NCI-H345 treated with DMSO at 0.1 percent for 48 hours (cell line): ENCODE data around the gene ERO1B.
A peak's percentile ranks its signal among the peaks of the same experiment; 100 is the strongest.

Experiments
- DNase-seq: peaks from one replicate; lab custom pipeline; 2025; ENCODE audit not compliant: unreplicated experiment; lab: John Stamatoyannopoulos, UW

Gene ERO1B

DNA sequence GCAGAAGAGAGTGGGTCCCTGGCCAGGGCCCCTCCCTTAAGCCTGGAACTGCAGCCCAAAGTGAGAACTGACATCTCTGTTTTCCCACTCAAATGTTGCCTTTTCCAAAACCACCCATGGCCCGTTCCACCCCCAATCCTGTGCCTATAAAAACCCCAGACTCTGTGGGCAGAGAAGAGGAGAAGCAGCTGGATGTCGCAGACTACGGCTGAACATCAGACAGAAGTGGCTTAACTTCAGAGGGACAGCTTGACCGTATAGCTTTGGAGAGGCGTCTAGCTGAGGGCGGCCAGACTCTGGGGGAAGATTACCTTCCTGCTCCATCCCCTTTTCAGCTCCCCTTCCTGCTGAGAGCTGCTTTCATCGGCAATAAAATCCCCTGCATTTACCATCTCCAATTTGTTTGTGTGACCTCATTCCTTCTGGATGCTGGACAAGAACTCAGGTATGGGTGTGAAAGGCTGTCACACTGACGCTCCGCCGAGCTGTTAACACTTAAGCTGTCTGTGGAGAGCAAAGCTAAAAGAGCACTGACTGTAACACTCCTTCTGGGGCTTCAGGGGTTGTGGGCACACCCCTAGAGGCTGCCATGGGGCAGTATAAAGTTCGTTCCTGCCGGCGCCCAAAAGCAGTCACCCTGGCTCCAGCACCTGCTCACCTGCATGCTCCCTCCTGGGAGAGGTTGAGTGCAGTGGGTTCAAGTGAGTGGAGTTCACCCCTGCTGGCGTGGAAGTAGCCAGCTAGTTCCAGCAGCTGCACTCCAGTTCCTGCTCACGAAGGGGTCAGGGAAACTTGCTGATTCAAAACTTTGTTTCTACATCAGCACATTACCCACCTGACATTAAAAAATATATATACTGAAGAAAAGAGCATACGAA, 19.6 kb upstream of the ERO1B start:
- no peak for DNase-seq

DNA sequence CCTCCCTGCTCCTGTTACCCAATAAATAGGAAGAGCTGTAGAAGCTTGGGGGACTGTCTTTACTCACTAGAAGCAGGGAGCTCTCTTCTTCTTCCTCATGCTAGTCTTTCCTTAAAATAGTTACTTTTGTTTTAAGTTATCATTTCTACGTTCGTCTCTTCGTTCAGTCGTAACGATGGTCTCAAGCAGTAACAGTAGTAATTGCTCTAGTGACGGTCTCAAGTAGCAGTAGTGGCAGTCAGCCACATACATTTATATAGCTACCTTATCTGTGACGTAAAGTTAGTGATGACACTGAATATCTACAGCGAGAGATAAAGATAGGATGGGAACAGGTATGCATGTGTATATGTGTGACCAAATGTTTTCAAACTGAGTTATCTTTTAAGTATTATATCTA, 15.4 kb upstream of the ERO1B start:
- no peak for DNase-seq

DNA sequence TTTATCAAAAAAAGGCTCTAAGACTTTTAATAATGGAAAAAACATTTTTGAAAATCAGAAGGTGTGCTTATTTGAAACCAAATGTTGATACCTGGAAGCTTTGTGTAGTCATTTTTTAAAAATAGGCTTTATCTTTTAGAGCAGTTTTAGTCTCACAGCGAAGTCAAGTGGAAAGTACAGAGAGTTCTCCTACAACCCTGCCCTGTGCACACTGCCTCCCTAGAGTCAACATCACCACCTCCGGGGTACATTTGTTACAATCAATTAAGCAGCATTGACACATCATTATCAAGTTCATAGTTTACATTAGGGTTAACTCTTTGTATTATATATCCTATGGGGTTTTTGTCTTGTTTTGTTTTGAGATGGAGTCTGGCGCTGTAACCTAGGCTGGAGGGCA, 10.7 kb upstream of the ERO1B start:
- DNase-seq = no peak

DNA sequence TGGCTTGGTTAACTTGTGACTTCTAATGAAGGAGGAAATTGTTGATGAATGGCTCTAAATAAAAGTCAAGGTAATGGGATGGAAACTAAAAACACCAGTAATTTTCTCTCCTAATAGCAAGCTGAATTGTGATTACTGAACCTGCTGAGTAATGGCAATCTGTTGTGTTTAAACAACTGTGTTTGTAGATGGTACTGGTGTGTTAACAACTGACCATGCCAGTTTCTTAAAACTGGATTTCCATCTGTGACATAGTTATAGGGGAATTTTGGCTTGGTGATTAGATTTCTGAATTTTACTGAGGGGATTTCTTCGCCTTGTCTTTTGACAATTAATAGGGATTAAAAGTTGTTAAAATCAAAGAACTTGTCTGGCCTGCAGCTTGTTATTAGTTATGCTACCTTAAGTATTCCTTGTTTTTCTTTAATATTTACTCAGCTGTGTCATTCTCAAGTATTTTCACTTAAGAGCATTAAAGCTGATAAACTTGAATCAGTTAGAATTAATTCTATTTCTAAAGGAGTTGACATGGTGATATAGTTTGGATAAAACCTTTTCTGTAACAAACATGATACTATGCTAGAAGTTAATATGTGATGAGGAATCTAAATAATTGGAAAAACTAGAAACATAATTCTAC, 7.9 kb upstream of the ERO1B start:
- DNase-seq = no peak

DNA sequence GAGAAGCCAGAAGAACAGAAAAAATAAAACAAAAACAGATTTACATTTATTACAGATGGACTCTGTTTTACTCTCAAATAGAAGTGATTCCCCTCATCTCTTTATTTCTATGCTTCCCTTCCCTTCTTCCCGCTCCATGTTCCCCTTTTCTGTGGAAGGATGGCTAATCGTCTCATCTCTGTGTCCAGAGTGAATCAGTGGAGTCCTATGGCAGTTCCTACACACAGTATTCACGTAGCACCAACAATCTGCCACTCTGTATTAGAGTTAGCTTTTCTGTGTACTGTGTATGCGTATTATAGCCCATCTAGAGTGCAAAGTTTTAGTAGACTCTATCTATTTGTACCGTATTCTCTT, 6.8 kb upstream of the ERO1B start:
- DNase-seq = no peak

DNA sequence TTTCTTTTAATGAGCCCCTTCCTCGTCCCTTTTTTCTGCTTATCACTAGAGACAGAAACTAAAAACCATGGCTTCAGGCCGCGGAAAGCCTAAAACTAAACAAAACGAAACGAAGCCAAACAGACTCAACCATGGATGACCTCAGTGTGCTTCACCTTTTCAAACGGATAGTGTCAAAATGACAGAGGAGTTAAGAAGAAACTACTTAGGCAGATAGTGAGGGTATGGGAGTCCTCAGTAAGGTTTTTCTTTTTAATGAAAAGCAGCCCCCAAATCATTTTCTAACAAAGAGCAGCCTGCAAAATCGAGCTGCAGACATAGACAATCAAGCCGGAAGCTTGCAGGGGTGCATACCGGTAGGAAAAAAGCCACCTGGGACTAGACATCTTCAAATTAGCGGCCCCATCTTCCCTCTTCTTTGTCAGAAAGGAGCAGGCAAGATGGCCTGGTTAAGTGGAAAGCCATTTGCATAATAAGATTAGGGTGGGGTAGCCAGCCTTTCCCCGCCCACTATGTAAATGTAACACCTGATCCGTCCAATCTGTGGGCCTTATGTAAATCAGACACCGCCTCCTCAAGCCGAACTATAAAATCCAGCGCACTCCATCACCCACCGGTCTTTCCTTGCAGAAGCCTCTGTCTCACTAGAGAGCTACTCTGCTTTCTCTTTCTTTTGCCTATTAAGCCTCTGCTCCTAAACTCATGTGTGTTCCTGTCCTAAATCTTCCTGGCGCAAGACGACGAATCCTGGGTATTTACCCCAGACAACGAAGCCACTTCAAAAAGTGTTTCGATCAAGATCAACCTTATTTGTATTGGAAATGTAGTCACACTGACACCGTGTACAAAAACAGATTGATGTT, 6.2 kb upstream of the ERO1B start:
- DNase-seq = no peak

DNA sequence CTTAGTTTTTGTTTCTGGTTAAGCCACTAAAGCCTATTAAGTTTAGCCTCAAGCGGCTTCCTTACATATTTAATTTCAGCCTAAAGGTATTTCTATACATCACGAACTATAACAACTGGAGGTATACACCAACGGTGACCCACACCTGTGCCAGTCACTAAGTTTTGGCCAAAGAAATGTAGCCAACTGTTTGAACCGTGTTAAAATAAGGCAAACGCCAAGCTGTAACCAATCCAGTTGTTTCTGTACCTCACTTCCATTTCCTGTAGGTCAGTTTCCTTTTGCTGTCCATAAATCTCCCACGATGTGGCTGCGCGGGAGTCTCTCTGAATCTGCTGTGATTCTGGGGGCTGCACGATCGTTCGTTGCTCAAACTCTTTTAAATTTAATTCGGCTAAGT, 5.6 kb upstream of the ERO1B start:
- no peak for DNase-seq

DNA sequence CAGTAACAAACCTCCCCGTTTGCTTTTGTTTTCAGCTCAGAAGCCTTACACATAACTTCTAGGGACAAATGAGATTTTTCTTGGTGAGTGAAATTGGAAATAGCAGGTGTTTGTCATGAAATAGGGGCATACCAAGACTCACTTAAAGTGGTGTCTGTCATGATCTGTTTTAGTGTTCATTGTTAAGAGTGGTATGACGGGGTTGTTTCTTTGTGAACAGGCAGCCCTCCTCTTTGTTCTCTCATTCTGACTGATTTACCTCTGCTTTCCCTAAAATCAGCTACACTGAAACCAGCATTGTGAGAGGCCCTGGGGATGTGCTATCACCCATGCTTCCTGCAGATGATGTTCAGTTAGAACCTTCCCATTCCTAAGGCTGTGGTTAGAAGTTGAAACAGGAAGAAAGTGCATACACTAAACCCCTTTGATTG, 2.5 kb upstream of the ERO1B start:
- DNase-seq = no peak

DNA sequence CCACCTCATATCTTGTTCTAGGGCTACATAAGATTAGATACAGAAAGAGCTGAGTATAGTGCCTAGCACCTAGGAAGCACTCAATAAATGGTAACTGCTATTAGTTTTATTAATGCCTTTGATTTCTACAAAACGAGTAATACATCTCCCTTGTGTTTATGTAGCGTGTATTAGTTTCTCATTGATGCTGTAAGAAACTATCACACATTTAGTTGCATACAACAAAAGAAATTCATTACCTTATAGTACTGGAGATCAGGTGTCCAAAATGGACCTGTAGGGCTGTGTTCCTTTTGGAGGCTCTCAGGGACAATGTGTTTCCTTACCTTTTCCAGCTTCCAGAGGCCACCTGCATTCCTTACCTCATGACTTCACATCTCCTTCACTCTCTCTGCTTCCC, 961 bp upstream of the ERO1B start:
- no peak for DNase-seq

DNA sequence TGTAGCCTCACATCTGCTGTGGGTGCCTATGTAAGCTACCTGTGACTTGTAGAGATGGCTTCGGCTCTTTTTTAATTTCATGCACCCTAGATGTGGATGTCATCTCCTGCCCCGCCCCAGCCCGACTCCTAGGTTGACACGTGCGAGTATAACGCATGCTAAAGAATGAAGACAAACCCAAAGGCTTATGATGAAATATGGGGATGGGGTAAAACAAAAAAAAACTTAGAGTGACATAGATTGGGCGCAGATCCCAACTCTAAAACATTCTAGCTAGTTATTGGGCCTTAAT, 613 bp upstream of the ERO1B start:
- DNase-seq = peak; percentile 71

DNA sequence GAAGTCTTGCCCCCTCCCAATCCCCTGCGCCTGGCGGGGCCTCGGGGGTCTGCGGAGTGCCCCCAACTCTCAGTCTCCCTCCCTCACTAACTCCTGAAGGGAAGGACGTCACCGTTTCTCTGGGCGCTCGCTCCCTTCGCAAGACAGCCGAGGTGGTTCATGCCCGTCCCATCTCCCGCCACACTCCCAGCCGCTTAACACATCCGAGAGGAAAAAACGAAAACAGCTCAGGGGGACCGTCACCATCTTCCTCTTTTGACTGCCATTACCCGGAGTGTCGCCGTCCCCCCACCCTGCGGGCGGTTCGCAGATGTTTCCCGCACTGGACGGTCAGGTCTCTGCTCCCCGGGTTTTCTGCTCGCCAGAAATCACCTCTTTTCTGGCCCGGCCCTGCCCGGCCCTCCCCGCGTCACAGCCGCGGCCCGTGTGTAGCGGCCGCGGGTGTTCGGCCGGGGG, 532 bp downstream of the ERO1B start:
- no peak for DNase-seq

DNA sequence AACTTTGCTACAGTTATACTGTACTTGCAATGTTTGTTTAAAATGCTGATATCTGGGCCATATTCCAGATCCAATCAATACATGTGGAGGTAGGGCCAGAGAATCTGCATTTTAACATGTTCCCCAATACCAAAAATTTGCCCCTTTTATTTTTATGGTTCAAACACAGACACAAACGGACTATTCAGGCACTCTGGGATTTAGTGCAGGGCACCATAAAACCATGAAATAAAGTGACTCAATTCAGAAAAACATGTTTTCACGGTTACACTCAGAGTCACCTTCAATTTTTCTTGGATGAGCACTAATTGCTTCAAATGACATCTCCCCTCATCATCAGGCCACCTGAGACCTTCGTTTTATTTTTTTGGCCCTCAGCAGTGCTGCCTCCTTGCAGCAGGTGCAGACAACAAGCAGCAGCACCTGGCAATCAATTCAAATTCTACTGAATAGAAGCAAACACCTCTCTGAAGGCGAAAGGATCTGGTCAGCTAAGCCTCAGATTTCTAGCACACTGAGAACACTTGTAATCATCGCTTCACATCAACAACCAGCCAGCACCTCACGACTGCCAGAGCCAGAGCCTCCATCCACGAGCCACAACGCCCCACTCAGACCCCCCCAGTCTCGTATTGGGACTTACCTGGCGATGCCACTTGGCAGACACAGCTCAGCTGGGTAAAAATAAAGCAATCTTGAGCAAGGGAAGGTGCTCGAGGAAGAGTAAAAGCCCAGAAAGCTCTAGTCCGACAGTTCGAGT, 1.1 kb downstream of the ERO1B start:
- peak; percentile 71 for DNase-seq

DNA sequence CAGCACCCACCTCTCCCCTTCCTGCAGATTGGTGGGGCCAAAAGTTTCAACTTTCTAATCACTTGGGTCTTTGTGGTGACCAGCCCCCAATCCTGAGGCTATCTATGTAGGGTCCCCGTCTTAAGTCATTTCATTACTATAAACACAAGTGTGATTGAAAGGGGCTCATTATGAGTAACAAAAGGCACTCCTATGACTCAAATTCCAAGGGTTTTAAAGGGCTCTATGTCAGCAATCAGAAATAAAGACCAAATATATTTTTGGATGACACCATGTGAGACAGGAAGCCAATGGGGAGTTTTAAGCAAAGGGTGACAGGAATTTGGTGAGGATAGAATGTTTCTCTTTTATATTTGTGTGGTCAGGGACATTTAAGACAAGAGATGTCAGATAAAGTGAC, 6.2 kb downstream of the ERO1B start:
- no peak for DNase-seq

DNA sequence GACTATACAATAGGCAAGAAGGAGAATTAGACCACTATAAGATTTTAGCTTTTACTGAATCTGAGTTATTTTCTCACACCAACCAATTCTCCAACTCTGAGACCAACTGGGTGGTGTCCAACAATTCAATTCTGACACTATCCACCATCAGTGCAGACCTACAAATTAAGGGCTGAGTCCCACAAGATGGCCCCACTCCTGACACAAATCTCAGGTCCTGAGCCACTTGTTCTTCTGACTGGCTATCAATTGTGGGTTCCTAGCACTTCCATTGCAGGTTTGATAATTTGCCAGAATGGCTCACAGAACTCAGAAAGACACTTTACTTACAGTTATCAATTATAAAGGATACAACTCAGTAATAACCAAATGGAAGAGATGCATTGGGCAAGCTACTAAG, 6.7 kb downstream of the ERO1B start:
- DNase-seq = no peak

DNA sequence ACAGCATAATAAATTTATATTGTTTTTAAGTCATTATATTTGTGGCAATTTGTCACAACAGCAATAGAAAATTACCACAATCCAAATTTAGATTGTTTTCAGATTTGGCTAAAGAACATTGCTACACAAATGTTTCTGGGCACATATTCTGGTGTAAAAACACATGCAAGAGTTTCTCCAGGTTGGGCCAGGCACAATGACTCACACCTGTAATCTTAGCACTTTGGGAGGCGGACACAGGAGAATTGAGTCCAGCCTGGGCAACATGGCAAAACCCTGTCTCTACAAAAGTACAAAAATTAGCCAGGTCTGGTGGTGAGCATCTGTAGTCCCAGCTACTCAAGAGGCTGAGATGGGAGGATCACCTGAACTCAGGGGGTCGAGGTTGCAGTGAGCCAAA, 8.4 kb downstream of the ERO1B start:
- no peak for DNase-seq

DNA sequence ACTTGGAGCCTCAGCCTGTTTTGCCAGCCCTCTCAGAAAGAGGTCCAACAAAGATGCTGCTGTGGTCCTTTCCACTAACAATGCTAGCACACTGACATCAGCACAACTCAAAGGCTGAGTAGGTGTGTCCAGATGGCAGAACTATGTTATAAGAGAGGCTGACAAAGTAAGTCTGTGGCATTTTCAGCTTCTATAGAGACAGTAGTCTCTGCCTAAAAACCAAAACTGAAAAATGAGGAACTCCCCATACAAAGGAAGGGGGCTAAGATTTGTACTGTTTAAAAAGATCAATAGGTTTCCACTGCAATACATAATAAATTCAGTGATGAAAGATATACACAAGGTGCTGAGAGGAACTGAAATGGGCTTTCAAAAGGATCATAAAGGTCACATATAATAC, 12.3 kb downstream of the ERO1B start:
- no peak for DNase-seq

DNA sequence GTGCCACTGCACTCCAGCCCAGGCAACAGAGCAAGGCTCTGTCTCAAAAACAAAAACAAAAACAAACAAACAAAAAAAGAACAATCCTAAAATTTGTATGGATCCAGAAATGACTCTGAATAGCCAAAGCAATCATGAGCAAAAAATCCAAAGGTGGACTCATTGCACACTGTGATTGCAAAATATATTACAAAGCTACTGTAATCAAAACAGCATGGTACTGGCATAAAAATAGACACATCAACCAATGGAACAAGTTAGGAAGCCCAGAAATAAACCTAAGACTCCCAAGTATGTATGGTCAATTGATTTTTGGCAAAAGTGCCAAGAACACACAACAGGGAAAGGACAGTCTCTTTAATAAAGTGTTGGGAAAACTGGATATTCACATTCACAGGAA, 19.9 kb downstream of the ERO1B start:
- DNase-seq = no peak

DNA sequence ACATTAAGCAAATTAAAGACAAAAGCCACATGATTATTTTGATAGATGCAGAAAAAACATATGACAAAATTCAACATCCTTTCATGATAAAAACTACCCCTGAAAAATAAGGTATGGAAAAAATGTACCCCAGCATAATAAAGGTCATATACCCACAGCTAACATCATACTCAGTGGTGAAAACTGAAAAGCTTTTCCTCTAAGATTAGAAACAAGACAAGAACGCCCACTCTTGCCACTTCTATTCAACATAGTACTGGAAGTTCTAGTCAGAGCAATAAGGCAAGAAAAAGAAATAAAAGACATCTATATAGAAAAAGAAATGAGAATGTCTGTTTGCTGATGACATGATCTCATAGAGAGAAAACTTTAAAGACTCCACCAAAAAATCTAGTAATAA, 20.7 kb downstream of the ERO1B start:
- DNase-seq = no peak

DNA sequence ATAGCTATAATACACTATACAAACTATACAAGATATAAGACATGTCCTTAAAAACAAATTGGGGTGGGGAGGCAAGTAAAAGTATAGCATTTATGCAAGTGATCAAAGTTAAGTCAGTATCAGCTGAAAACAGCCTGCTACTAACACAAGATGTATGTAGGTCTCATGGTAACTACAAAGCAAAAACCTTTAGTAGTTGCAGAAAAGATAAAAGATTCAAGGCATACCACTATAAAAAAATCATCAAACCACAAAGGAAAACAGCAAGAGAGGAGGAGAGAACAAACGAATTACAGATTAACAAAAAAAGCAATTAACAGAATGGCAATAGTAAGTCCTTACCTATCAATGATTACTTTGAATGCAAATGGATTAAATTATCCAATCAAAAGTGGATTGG, 22.7 kb downstream of the ERO1B start:
- DNase-seq = no peak

DNA sequence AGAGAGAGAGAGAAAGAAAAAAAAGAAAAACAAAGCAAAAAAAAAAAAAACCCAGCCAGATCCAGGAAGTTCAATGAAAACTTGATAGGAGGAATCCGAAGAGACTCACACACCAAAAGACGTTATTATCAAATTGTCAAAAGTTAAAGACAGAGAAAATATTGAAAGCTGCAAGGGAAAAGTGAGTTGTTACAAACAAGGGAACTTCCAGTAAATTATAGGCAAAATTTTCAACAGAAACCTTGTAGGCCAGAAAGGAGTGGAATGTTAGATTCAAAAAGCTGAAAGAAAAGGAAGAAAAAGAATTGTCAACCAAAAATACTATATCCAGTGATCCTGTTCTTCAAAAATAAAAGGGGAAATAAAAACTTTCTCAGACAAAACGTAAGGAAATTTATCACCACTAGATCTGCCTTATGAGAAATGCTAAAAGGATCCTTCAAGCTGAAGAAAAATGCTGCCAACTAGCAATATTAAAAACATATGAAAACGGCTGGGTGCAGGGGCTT, 23.6 kb downstream of the ERO1B start:
- DNase-seq = no peak

DNA sequence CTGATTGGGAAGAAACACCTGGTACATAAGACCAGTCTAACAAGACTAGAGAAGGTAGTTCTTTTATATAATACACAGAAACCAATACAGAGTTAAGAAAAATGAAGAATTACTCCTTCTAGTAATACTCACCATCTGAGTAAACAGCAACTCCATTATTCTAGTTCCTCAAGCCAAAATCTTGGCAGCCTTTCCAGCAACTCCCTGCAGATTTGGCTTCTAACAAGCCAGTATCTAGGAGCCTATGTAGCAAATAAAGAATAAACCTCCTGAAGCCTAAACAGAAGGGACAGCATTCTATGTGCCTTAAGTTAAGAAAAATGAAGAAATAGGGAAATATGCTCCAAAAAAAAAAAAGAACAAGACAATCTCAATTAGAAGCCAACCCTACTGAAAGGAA, 24.5 kb downstream of the ERO1B start:
- no peak for DNase-seq
